Testis (tissue), 3 donors: Measurements from ENCODE around the gene PCSK4. TPM values are rescaled to one million over a fixed set of nuclear protein-coding genes. Genes with fewer than 3 reads are reported as not detected.

Experiments used
- DNase-seq: peaks from one replicate; pipeline ENCODE4 v3.0.0-alpha.2; 2019
- H3K27ac ChIP-seq, 2 donors: fragments of 200-600 bp; sonication (generic); one replicate each; pipeline ENCODE4 v1.5.1; 2019
- H3K27me3 ChIP-seq: fragments of 200-600 bp; sonication (generic); one replicate; pipeline ENCODE4 v1.5.1; 2019
- H3K36me3 ChIP-seq: fragments of 200-600 bp; sonication (generic); one replicate; pipeline ENCODE4 v1.5.1; 2017; ENCODE audit warnings: low read depth; ENCODE audit errors: missing control alignments
- H3K4me1 ChIP-seq: fragments of 200-600 bp; sonication (generic); one replicate; pipeline ENCODE4 v1.5.1; 2019
- H3K4me3 ChIP-seq, 2 donors: fragments of 200-600 bp; sonication (generic); one replicate each; pipeline ENCODE4 v1.5.1; 2017 to 2019
- H3K9me3 ChIP-seq: fragments of 200-600 bp; sonication (generic); one replicate; pipeline ENCODE4 v1.5.1; 2017
- CTCF ChIP-seq, 3 experiments: fragments of 450-650 bp in 2 of 3; fragments of 200-600 bp in 1 of 3; sonication (generic) in 1 of 3; IDR thresholded peaks; one replicate each; pipeline ENCODE4 v1.5.1; 2016 to 2019; ENCODE audit warnings: antibody characterized with exemption in 3 of 3, mild to moderate bottlenecking in 2 of 3, moderate library complexity in 1 of 3
- POLR2A ChIP-seq: fragments of 450-650 bp; IDR thresholded peaks from one replicate; pipeline ENCODE4 v1.6.1; 2017; ENCODE audit warnings: antibody characterized with exemption, mild to moderate bottlenecking, moderate library complexity
- WGBS, 2 donors: methylation state at CpG; one replicate each; pipeline ENCODE4 v1.1.5; 2018; 5-methylcytosine and 5-hydroxymethylcytosine counted together
- intact Hi-C: fragments of 100-400 bp; cut with DNase I; formaldehyde crosslinking; loops from one replicate; pipeline ENCODE4 v1.15.1; 2023; ENCODE audit warnings: low total_unique reads
- polyA plus RNA-seq: library from polyadenylated mRNA; stranded (reverse); fragments of 350-450 nt; fragmentation: Illumina TruSeq; extraction: RNeasy Lipid Tissue Mini Kit (QIAGEN cat#74804); gene quantifications from one replicate; pipeline ENCODE4 v1.2.3, GENCODE V29; 2014; ENCODE audit warnings: low read depth, low replicate concordance; ENCODE audit not compliant: insufficient read depth
- total RNA-seq, 2 donors: library from RNA; depleted of rRNA; stranded (reverse); fragments of >200 nt; gene quantifications; one replicate each; pipeline ENCODE4 v1.2.3, GENCODE V29; 2016

The PCSK4 gene
- total and polyA plus RNA-seq, 3 donors from 2014 or later = 108 to 203 (median 179) TPM

DNA sequence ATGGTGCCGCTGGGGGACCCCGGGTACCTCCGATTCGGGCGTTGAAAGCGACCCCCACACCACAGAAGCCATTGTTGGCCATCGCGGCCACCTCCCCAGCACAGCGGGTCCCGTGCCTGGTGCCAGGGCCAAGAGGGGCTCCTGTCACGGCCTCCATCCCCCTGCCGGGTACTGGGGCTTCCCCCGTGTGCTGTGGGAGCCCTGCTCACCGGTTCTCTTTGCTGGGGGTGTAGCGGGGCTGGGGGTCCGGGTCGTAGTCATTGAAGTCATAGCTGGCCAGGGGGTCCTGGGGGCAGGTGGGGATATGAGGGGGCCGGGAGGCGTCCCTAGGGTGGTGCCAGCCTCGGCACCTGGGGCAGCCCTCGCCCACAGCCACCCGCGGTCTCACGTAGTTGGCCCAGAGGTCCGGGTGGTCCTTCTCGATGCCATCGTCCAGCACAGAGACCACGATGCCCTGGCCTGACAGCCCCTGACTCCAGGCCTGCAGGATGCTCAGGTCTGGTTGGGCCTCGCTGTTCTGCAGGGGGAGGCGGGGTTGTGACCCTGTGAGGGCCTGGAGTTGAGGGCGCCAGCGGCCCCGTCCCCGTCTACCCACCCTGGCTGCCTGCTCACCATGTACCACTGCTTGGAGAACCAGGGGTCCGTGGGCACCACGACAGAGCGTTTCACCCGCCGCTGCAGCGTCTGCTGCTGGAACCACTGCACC lies 2.4 kb downstream of the PCSK4 start:
- peaks cover 6% of the 10 kb centered on the region for H3K4me1 ChIP-seq
- H3K27ac ChIP-seq = no peak overlapping the region
- WGBS, 2 donors = 94 to 95% methylated on average over 16 to 38 of the region's 40 CpGs
- no peak overlapping the region for H3K4me3 ChIP-seq
- no peaks in the 10 kb centered on the region for H3K36me3 ChIP-seq
- no peak for TF ChIP-seq CTCF (IDR thresholded peaks at IDR 0.05)
- TF ChIP-seq POLR2A = no peak
- intact Hi-C loops = no loop called here
- no peak for DNase-seq
- H3K9me3 ChIP-seq = no peaks in the 10 kb centered on the region
- no peaks in the 10 kb centered on the region for H3K27me3 ChIP-seq

DNA sequence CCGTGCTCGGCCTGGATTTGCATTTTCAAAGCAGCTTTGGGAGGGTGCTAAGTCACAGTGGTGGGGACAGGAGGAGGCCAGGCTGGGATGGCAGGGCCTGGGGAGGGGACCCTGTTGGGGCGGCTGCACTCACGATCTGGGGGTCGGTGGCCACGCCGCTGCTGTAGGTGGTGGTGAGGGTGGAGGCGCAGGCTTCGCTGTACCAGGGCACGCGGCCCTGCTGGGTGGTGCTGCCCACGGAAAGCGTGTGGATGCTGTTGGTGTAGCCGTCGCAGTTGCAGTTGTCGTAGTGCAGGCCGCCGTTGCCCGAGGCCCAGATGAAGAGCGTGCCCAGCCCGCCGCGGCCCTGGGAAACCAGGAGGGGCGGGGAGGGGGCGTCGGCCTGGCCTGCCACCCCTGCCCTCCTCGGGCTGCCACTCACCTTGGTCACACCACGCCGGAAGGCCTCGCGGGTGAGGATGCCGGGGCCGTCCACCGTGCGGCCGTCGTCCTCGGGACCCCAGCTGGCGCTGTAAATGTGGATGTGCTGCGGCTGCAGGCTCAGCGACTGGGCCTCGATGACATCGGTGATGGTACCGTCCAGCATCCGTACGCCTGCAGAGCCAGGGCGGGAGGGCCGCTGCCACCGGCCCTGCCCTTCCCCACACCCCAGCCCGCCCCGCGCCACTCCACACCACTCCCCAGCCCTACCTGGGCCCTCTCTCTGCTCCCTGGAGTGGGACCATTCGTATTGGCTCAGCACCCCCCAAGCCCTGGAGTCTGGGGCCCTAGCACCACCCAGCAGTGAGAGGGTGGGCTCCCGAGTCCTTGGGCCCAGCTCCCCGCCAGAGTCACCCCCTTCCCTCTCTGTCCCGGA lies 3.2 kb downstream of the PCSK4 start:
- no peak for DNase-seq

DNA sequence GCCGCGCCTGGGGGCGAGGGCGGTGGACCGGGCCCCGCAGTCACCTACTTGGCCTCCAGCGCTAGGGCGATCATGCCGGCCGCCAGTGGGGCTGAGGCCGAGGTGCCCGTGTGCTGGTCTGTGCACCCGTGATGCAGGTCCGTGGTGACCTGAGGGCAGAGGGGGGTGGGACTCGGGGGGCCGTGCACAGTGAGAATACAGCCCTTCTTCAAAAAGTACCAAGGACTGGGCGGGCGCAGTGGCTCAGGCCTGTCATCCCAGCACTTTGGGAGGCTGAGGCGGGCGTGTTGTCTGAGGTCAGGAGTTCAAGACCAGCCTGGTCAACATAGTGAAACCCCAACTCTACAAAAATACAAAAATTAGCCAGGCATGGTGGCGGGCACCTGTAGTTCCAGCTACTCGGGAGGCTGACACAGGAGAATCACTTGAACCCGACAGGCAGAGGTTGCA lies 6.1 kb downstream of the PCSK4 start:
- Histone ChIP-seq H3K36me3 (no peaks in the 10 kb centered on the region), H3K4me1 (peaks cover 5% of the 10 kb centered on the region), H3K27me3 (no peaks in the 10 kb centered on the region), H3K27ac (no peak overlapping the region), H3K4me3 (no peak overlapping the region), H3K9me3 (no peaks in the 10 kb centered on the region)
- intact Hi-C loops = no loop called here
- no peak for TF ChIP-seq POLR2A
- TF ChIP-seq CTCF (IDR thresholded peaks at IDR 0.05) = no peak
- DNase-seq = no peak
- 75 to 80% methylated on average over 11 to 23 of the region's 23 CpGs for WGBS, 2 donors

More for the DNA sequence above, 3.2 kb downstream of the PCSK4 start:
- Histone ChIP-seq H3K9me3 (no peaks in the 10 kb centered on the region), H3K4me3 (no peak overlapping the region), H3K4me1 (peaks cover 3% of the 10 kb centered on the region), H3K27me3 (no peaks in the 10 kb centered on the region), H3K27ac (no peak overlapping the region), H3K36me3 (no peaks in the 10 kb centered on the region)
- WGBS, 2 donors = 94% methylated on average over 42 to 52 of the region's 56 CpGs
- intact Hi-C loops = no loop called here
- no peak for TF ChIP-seq POLR2A
- TF ChIP-seq CTCF (IDR thresholded peaks at IDR 0.05) = no peak

GRCh38 chr19:1483131-1483978 lies 6.8 kb downstream of the PCSK4 start:
- no peak overlapping the region for H3K4me3 ChIP-seq
- WGBS, 2 donors = 50 to 80% methylated on average over 4 to 67 of the region's 77 CpGs
- H3K4me1 ChIP-seq = peaks cover 8% of the 10 kb centered on the region
- H3K27me3 ChIP-seq = no peaks in the 10 kb centered on the region
- intact Hi-C loops = no loop called here
- TF ChIP-seq POLR2A (no peak), CTCF (IDR thresholded peaks at IDR 0.05) (no peak)
- no peak for DNase-seq
- H3K36me3 ChIP-seq = no peaks in the 10 kb centered on the region
- H3K9me3 ChIP-seq = no peaks in the 10 kb centered on the region
- H3K27ac ChIP-seq = no peak overlapping the region
